GM23338 (cell line): ENCODE data around the gene MUC16. TPM values are rescaled to one million over a fixed set of nuclear protein-coding genes. Genes with fewer than 3 reads are reported as not detected.

Source experiments
- ATAC-seq: fragments of 200-7000 bp; cut with Tn5 transposase; 3 replicates; pipeline ENCODE4 v1.9.1; 2020
- DNase-seq: peaks from one replicate; pipeline ENCODE4 v3.0.0-alpha.2; 2015; ENCODE audit warnings: low spot score
- H2AFZ ChIP-seq: fragments of 200-600 bp; sonication (generic); 2 replicates; pipeline ENCODE4 v1.8.0; 2016; ENCODE audit warnings: antibody characterized with exemption, mild to moderate bottlenecking, moderate library complexity
- H3F3A ChIP-seq: fragments of 200-600 bp; sonication (generic); replicated peaks from 2 replicates; pipeline ENCODE4 v1.8.0; 2017; ENCODE audit warnings: antibody characterized with exemption, mixed run types, low read depth
- H3K27ac ChIP-seq: fragments of 200-600 bp; sonication (generic); 2 replicates; pipeline ENCODE4 v1.6.1; 2016; ENCODE audit warnings: low read depth
- H3K27me3 ChIP-seq: fragments of 200-600 bp; sonication (generic); 2 replicates; pipeline ENCODE4 v1.8.0; 2016; ENCODE audit warnings: mild to moderate bottlenecking, mixed run types, moderate library complexity; ENCODE audit not compliant: insufficient read depth
- H3K36me3 ChIP-seq: fragments of 200-600 bp; sonication (generic); 2 replicates; pipeline ENCODE4 v1.8.0; 2016; ENCODE audit warnings: mild to moderate bottlenecking; ENCODE audit not compliant: insufficient read depth
- H3K4me1 ChIP-seq: fragments of 200-600 bp; sonication (generic); 2 replicates; pipeline ENCODE4 v1.8.0; 2016; ENCODE audit warnings: mild to moderate bottlenecking, moderate library complexity; ENCODE audit not compliant: insufficient read depth
- H3K4me2 ChIP-seq: fragments of 200-600 bp; sonication (generic); 2 replicates; pipeline ENCODE4 v1.7.1; 2017; ENCODE audit warnings: mixed run types
- H3K4me3 ChIP-seq: fragments of 200-600 bp; sonication (generic); 2 replicates; pipeline ENCODE4 v1.6.1; 2016; ENCODE audit warnings: mixed run types
- H3K79me2 ChIP-seq: fragments of 200-600 bp; sonication (generic); replicated peaks from 2 replicates; pipeline ENCODE4 v1.8.0; 2017; ENCODE audit warnings: mild to moderate bottlenecking; ENCODE audit not compliant: insufficient read depth
- H3K9me2 ChIP-seq: fragments of 200-600 bp; sonication (generic); 2 replicates; pipeline ENCODE4 v1.8.0; 2017; ENCODE audit not compliant: insufficient read depth
- H4K20me1 ChIP-seq: fragments of 200-600 bp; sonication (generic); replicated peaks from 2 replicates; pipeline ENCODE4 v1.8.0; 2017; ENCODE audit warnings: mild to moderate bottlenecking; ENCODE audit not compliant: insufficient read depth
- H3K27ac Mint-ChIP-seq: 2 replicates; pipeline ENCODE4 v1.8.0; 2020; ENCODE audit warnings: inconsistent platforms, mild to moderate bottlenecking, moderate library complexity, mixed read lengths
- H3K27me3 Mint-ChIP-seq: 3 replicates; pipeline ENCODE4 v1.8.0; 2022; ENCODE audit warnings: low read depth, mild to moderate bottlenecking, moderate library complexity, mixed read lengths, inconsistent platforms; ENCODE audit not compliant: insufficient read depth, poor library complexity
- H3K36me3 Mint-ChIP-seq: 3 replicates; pipeline ENCODE4 v1.8.0; 2021; ENCODE audit warnings: low read depth, mild to moderate bottlenecking, inconsistent platforms, moderate library complexity, mixed read lengths
- H3K4me1 Mint-ChIP-seq: 3 replicates; pipeline ENCODE4 v1.8.0; 2020; ENCODE audit warnings: mild to moderate bottlenecking, inconsistent platforms, mixed read lengths
- H3K4me3 Mint-ChIP-seq: 3 replicates; pipeline ENCODE4 v1.8.0; 2021; ENCODE audit warnings: moderate library complexity, mild to moderate bottlenecking, inconsistent platforms, mixed read lengths
- H3K9me3 Mint-ChIP-seq: 3 replicates; pipeline ENCODE4 v1.8.0; 2020; ENCODE audit warnings: moderate library complexity, mild to moderate bottlenecking, inconsistent platforms, mixed read lengths
- CREB1 ChIP-seq: fragments of 250-450 bp; sonication (Bioruptor Pico); IDR thresholded peaks from 2 replicates; pipeline ENCODE4 v1.5.0; 2020; ENCODE audit warnings: low read depth, mild to moderate bottlenecking, moderate library complexity
- CTCF ChIP-seq, 2 experiments: fragments of 200-600 bp in 1 of 2; sonication (generic) in 1 of 2; conservative IDR thresholded peaks; 2 replicates each; pipeline versions ENCODE4 v1.5.1 to v1.6.1; 2016 to 2017; ENCODE audit warnings: antibody characterized with exemption in 2 of 2, low read depth in 2 of 2, mild to moderate bottlenecking in 2 of 2, moderate library complexity in 1 of 2
- ETS1 ChIP-seq: IDR thresholded peaks from 2 replicates; pipeline ENCODE4 v1.6.1; 2016; ENCODE audit warnings: antibody characterized with exemption
- EZH2 ChIP-seq: fragments of 200-600 bp; sonication (generic); IDR thresholded peaks from one replicate; pipeline ENCODE4 v1.8.0; 2017; ENCODE audit warnings: antibody characterized with exemption, mild to moderate bottlenecking, low read depth; ENCODE audit not compliant: unreplicated experiment
- JUNB ChIP-seq: IDR thresholded peaks from one replicate; pipeline ENCODE4 v1.6.1; 2016; ENCODE audit warnings: antibody characterized with exemption; ENCODE audit not compliant: unreplicated experiment
- NANOG ChIP-seq: IDR thresholded peaks from 2 replicates; pipeline ENCODE4 v1.6.1; 2016; ENCODE audit warnings: antibody characterized with exemption, borderline replicate concordance
- POLR2AphosphoS5 ChIP-seq: IDR thresholded peaks from 2 replicates; pipeline ENCODE4 v1.6.1; 2016; ENCODE audit warnings: antibody characterized with exemption, low read depth
- STAT1 ChIP-seq: IDR thresholded peaks from one replicate; pipeline ENCODE4 v1.6.1; 2016; ENCODE audit warnings: antibody characterized with exemption; ENCODE audit not compliant: unreplicated experiment
- ZNF114 ChIP-seq: fragments of 250-450 bp; sonication (Bioruptor Pico); IDR thresholded peaks from 2 replicates; pipeline ENCODE4 v1.5.0; 2020; ENCODE audit warnings: mild to moderate bottlenecking, moderate library complexity
- ZNF331 ChIP-seq: fragments of 250-450 bp; sonication (Bioruptor Pico); IDR thresholded peaks from 2 replicates; pipeline ENCODE4 v1.5.0; 2020; ENCODE audit warnings: low read depth, mild to moderate bottlenecking, moderate library complexity
- ZNF462 ChIP-seq: fragments of 250-450 bp; sonication (Bioruptor Pico); IDR thresholded peaks from 2 replicates; pipeline ENCODE4 v1.5.0; 2020; ENCODE audit warnings: mild to moderate bottlenecking, moderate library complexity
- polyA plus RNA-seq: library from polyadenylated mRNA; unstranded; fragments of >200 nt; fragmentation: Nextera tagmentation; extraction: Ambion mirVana; gene quantifications from 2 replicates; pipeline ENCODE4 v1.2.1, GENCODE V29; 2016
- total RNA-seq: library from RNA; depleted of rRNA; stranded (reverse); fragments of >200 nt; shearing (Covaris generic); gene quantifications from 2 replicates; pipeline ENCODE4 v1.2.3, GENCODE V29; 2014

Gene MUC16
- total and polyA plus RNA-seq, 2 experiments from 2014 or later, result 0.06 to 0.42 TPM

- no peak for TF ChIP-seq ZNF114
- no peak for TF ChIP-seq JUNB
- no peak for TF ChIP-seq EZH2
- no peak for TF ChIP-seq CREB1 (CRISPR knock-in tag)
- TF ChIP-seq CTCF (conservative IDR thresholded peaks at IDR 0.05; ENCODE audit: low read depth in 2 of 2), result no peak
Observed at GRCh38 chr19:9039728-9040127, 29.5 kb upstream of the MUC16 start (continued).

- Histone ChIP-seq H3F3A (no peaks in the 10 kb centered on the region), H3K9me2 (no peaks in the 10 kb centered on the region), H2AFZ (no peak overlapping the region), H4K20me1 (no peaks in the 10 kb centered on the region), H3K4me1 (no peaks in the 10 kb centered on the region), H3K4me2 (no peak overlapping the region), H3K36me3 (no peaks in the 10 kb centered on the region), H3K79me2 (no peaks in the 10 kb centered on the region), H3K27ac (no peak overlapping the region), H3K4me3 (no peak overlapping the region), H3K27me3 (no peaks in the 10 kb centered on the region)
- Mint-ChIP-seq H3K27ac (no peak overlapping the region), H3K27me3 (peaks cover 10% of the 10 kb centered on the region), H3K4me3 (no peak overlapping the region), H3K36me3 (peaks cover 44% of the 10 kb centered on the region), H3K4me1 (no peaks in the 10 kb centered on the region), H3K9me3 (peaks cover 100% of the 10 kb centered on the region)
- DNase-seq (no peak), ATAC-seq (no peak)
- no peak for TF ChIP-seq ZNF462 (CRISPR knock-in tag)
- TF ChIP-seq ZNF331 (CRISPR knock-in tag), result no peak
- no peak for TF ChIP-seq POLR2AphosphoS5
- no peak for TF ChIP-seq STAT1
- TF ChIP-seq ZNF114, result no peak
- TF ChIP-seq NANOG, result no peak
- no peak for TF ChIP-seq CREB1 (CRISPR knock-in tag)
- TF ChIP-seq ETS1, result no peak
- no peak for TF ChIP-seq CTCF (conservative IDR thresholded peaks at IDR 0.05; ENCODE audit: low read depth in 2 of 2)
- no peak for TF ChIP-seq EZH2
Observed at GRCh38 chr19:9037400-9038062, 27.3 kb upstream of the MUC16 start.
